HCT116 (cell line): ENCODE data around the gene KRTAP1-5. TPM values are rescaled to one million over a fixed set of nuclear protein-coding genes. Genes with fewer than 3 reads are reported as not detected.
"Not testable (repeated sequence)": the region's sequence is repeated elsewhere in the genome, so short reads cannot be mapped to it uniquely, and the experiment has no call there.

Source experiments
- ATAC-seq: fragments of 200-7000 bp; cut with Tn5 transposase; 2 replicates; pipeline ENCODE4 v1.9.1; 2020; ENCODE audit warnings: mild to moderate bottlenecking, moderate library complexity
- BruUV-seq: library from RNA; stranded (reverse); fragments of 400-500 nt; replicated peaks from 2 replicates; lab custom pipeline; 2021; lab: Mats Ljungman, UMichigan
- CTCF ChIA-PET: fragments of 300-600 bp; sonication (Branson Sonifier 250); formaldehyde crosslinking; loops from one replicate; lab custom pipeline; 2021; ENCODE audit warnings: antibody characterized with exemption; lab: Charles Lee
- POLR2A ChIA-PET: fragments of 300-600, 350-600 bp; sonication (Branson Sonifier 250); formaldehyde crosslinking; loops from one replicate; lab custom pipeline; 2021; ENCODE audit warnings: antibody characterized with exemption; lab: Charles Lee
- RAD21 ChIA-PET, 2 experiments: fragments of 300-600 bp; sonication (Branson Sonifier 250); formaldehyde crosslinking; loops; one replicate each; lab custom pipeline; 2023; ENCODE audit warnings: low total read pairs in 2 of 2; ENCODE audit not compliant: uncharacterized antibody in 2 of 2, unreplicated experiment in 2 of 2, low non-redundant PET in 1 of 2; lab: Charles Lee
- DNase-seq: peaks from one replicate; pipeline ENCODE4 v3.0.0-alpha.2; 2010; ENCODE audit warnings: low read depth, low spot score
- H2AFZ ChIP-seq: fragments of 200-600 bp; shearing (Covaris generic), sonication (generic); 2 replicates; pipeline ENCODE4 v1.6.1; 2017; ENCODE audit warnings: low read depth, mixed run types, mixed read lengths, antibody characterized with exemption, low read length; ENCODE audit not compliant: poor library complexity, severe bottlenecking
- H3K27ac ChIP-seq: 2 replicates; pipeline ENCODE4 v1.5.1; 2012; ENCODE audit warnings: low read depth, low read length
- H3K27me3 ChIP-seq: fragments of 200-600 bp; sonication (generic); 2 replicates; pipeline ENCODE4 v1.6.1; 2016; ENCODE audit warnings: mixed run types, low read length, mixed read lengths; ENCODE audit not compliant: insufficient read depth
- H3K36me3 ChIP-seq, 2 experiments: fragments of 200-500 bp in 1 of 2; fragments of 200-600 bp in 1 of 2; sonication (Bioruptor generic) in 1 of 2; sonication (generic) in 1 of 2; 2 replicates each; pipeline versions ENCODE4 v1.5.1 to v1.6.1; 2014 to 2016; ENCODE audit warnings: low read length in 2 of 2, inconsistent platforms in 1 of 2, mixed read lengths in 1 of 2, mixed run types in 1 of 2; ENCODE audit not compliant: insufficient read depth in 2 of 2, control insufficient read depth in 1 of 2
- H3K4me1 ChIP-seq, 2 experiments: fragments of 200-600 bp in 1 of 2; sonication (generic) in 1 of 2; 2 replicates each; pipeline versions ENCODE4 v1.5.1 to v1.6.1; 2012 to 2017; ENCODE audit warnings: low read length in 2 of 2, inconsistent platforms in 1 of 2, mild to moderate bottlenecking in 1 of 2, mixed read lengths in 1 of 2, mixed run types in 1 of 2, moderate library complexity in 1 of 2; ENCODE audit not compliant: insufficient read depth in 2 of 2, control insufficient read depth in 1 of 2
- H3K4me2 ChIP-seq: fragments of 200-600 bp; sonication (generic); 2 replicates; pipeline ENCODE4 v1.6.1; 2017; ENCODE audit warnings: mixed run types, low read length, mixed read lengths
- H3K4me3 ChIP-seq, 2 experiments: fragments of 200-600 bp in 1 of 2; sonication (generic) in 1 of 2; replicated peaks in 1 of 2; 2 replicates each; pipeline ENCODE4 v1.5.1; 2011 to 2016; ENCODE audit warnings: low read length in 2 of 2, control low read depth in 1 of 2, low read depth in 1 of 2, mild to moderate bottlenecking in 1 of 2, mixed read lengths in 1 of 2, mixed run types in 1 of 2
- H3K79me2 ChIP-seq: fragments of 200-600 bp; sonication (generic); 2 replicates; pipeline ENCODE4 v1.6.1; 2017; ENCODE audit warnings: mild to moderate bottlenecking, mixed run types, low read length, moderate library complexity, mixed read lengths; ENCODE audit not compliant: insufficient read depth
- H3K9ac ChIP-seq: fragments of 200-600 bp; sonication (generic); 2 replicates; pipeline ENCODE4 v1.6.1; 2016; ENCODE audit warnings: low read length, mixed read lengths
- H3K9me2 ChIP-seq: fragments of 200-600 bp; sonication (generic), shearing (Covaris generic); 2 replicates; pipeline ENCODE4 v1.6.1; 2017; ENCODE audit warnings: mixed run types, mild to moderate bottlenecking, moderate library complexity; ENCODE audit not compliant: insufficient read depth
- H3K9me3 ChIP-seq, 2 experiments: fragments of 200-500 bp in 1 of 2; fragments of 200-600 bp in 1 of 2; sonication (Bioruptor generic) in 1 of 2; sonication (generic) in 1 of 2; 2 replicates each; pipeline ENCODE4 v1.6.1; 2014 to 2017; ENCODE audit warnings: low read length in 2 of 2, mixed read lengths in 2 of 2, inconsistent platforms in 1 of 2, low read depth in 1 of 2, mild to moderate bottlenecking in 1 of 2, mixed run types in 1 of 2, moderate library complexity in 1 of 2; ENCODE audit not compliant: control insufficient read depth in 1 of 2, insufficient read depth in 1 of 2
- H4K20me1 ChIP-seq: fragments of 200-600 bp; sonication (generic), shearing (Covaris generic); 2 replicates; pipeline ENCODE4 v1.6.1; 2017; ENCODE audit warnings: mixed run types, mild to moderate bottlenecking, moderate library complexity; ENCODE audit not compliant: insufficient read depth
- EGR1 ChIP-seq: IDR thresholded peaks from 2 replicates; pipeline ENCODE4 v1.6.1; 2012; ENCODE audit warnings: low read depth
- FOSL1 ChIP-seq: IDR thresholded peaks from 2 replicates; pipeline ENCODE4 v1.6.1; 2012; ENCODE audit warnings: low read depth
- JUND ChIP-seq: IDR thresholded peaks from 2 replicates; pipeline ENCODE4 v1.6.1; 2012
- MAX ChIP-seq: IDR thresholded peaks from 2 replicates; pipeline ENCODE4 v1.6.1; 2012
- SP1 ChIP-seq: IDR thresholded peaks from 2 replicates; pipeline ENCODE4 v1.6.1; 2012; ENCODE audit warnings: low read depth
- ZFX ChIP-seq: fragments of 450-650 bp; IDR thresholded peaks from 2 replicates; pipeline ENCODE4 v1.6.1; 2017
- ZNF274 ChIP-seq: fragments of 200-500 bp; sonication (Bioruptor generic); IDR thresholded peaks from 2 replicates; pipeline ENCODE4 v1.6.1; 2014; ENCODE audit warnings: mild to moderate bottlenecking, low read depth, low read length, inconsistent platforms
- intact Hi-C: fragments of 100-400 bp; cut with micrococcal nuclease; formaldehyde crosslinking; loops from 2 replicates; pipeline ENCODE4 v1.10.0; 2022
- total RNA-seq: library from RNA; stranded (reverse); gene quantifications from one replicate; pipeline ENCODE4 v1.2.1, GENCODE V29; 2021; ENCODE audit not compliant: unreplicated experiment

KRTAP1-5 gene
- total RNA-seq, 1 experiment from 2014 or later, result not detected

- TF ChIP-seq ZNF274 (no peak), ZFX (no peak), JUND (peak; percentile 82), EGR1 (no peak)
These were observed 33.1 kb upstream of the KRTAP1-5 start, which contains the start of gene KRTAP2-3 (continued) for GRCh38 chr17:41060052-41060604.

GRCh38 chr17:41059276-41060051, 32.5 kb upstream of the KRTAP1-5 start:
- peaks cover 39 to 53% of the 10 kb centered on the region in 2 experiments for H3K4me1 ChIP-seq
- CTCF ChIA-PET, H3K4me3 ChIP-seq, RAD21 ChIA-PET, POLR2A ChIA-PET, H3K27me3 ChIP-seq, H2AFZ ChIP-seq, intact Hi-C loops, H3K36me3 ChIP-seq, DNase-seq, H3K79me2 ChIP-seq, H3K9me3 ChIP-seq, H4K20me1 ChIP-seq, H3K9me2 ChIP-seq: not testable (repeated sequence)
- H3K4me2 ChIP-seq, result peak overlapping the region; percentile 28
- TSS peak; percentile 54 for BruUV-seq
- peak overlapping the region; percentile 85 for H3K27ac ChIP-seq
- TF ChIP-seq SP1, result peak; percentile 28; the same call in 1 of the 2 replicates
- 0 out of 2 replicates have a peak, but pooled peaks have one; percentile 14 for TF ChIP-seq FOSL1
- peak overlapping the region; percentile 10; the same call in 1 of the 2 replicates for H3K9ac ChIP-seq
- ATAC-seq, result peak; percentile 41

- Histone ChIP-seq H4K20me1 (no peaks in the 10 kb centered on the region), H3K9me3 (peaks cover 0 to 9% of the 10 kb centered on the region in 2 experiments; a peak in 1 of 4 replicates), H3K27ac (peak overlapping the region; percentile 85), H3K79me2 (no peaks in the 10 kb centered on the region), H3K4me1 (peaks cover 39 to 46% of the 10 kb centered on the region in 2 experiments), H3K4me3 (no peak overlapping the region), H3K27me3 (no peaks in the 10 kb centered on the region), H3K9ac (peak overlapping the region; percentile 10; the same call in 1 of the 2 replicates), H2AFZ (no peak overlapping the region), H3K4me2 (peak overlapping the region; percentile 28; the same call in 1 of the 2 replicates), H3K36me3 (peaks cover 0 to 5% of the 10 kb centered on the region in 2 experiments; a peak in 1 of 4 replicates), H3K9me2 (no peaks in the 10 kb centered on the region)
- ATAC-seq (no peak), DNase-seq (no peak)
- BruUV-seq, result no TSS peak
- POLR2A ChIA-PET, result no interaction called here
- RAD21 ChIA-PET, result no interaction called here
- TF ChIP-seq MAX (no peak), SP1 (no peak)
- CTCF ChIA-PET, result no interaction called here
- intact Hi-C loops, result no loop called here
These were observed 31.7 kb upstream of the KRTAP1-5 start for GRCh38 chr17:41058741-41059140.
